ENCODE data around the gene DNLZ. TPM values are rescaled to one million over a fixed set of nuclear protein-coding genes. Genes with fewer than 3 reads are reported as not detected.
"Not testable (repeated sequence)": the region's sequence is repeated elsewhere in the genome, so short reads cannot be mapped to it uniquely, and the experiment has no call there.

DNLZ gene
- total RNA-seq, 5 donors from 2014 or later (not counting 1 experiment from before 2014, with no cell fraction given), result 20.4 to 46.8 (median 36.3) TPM

DNA sequence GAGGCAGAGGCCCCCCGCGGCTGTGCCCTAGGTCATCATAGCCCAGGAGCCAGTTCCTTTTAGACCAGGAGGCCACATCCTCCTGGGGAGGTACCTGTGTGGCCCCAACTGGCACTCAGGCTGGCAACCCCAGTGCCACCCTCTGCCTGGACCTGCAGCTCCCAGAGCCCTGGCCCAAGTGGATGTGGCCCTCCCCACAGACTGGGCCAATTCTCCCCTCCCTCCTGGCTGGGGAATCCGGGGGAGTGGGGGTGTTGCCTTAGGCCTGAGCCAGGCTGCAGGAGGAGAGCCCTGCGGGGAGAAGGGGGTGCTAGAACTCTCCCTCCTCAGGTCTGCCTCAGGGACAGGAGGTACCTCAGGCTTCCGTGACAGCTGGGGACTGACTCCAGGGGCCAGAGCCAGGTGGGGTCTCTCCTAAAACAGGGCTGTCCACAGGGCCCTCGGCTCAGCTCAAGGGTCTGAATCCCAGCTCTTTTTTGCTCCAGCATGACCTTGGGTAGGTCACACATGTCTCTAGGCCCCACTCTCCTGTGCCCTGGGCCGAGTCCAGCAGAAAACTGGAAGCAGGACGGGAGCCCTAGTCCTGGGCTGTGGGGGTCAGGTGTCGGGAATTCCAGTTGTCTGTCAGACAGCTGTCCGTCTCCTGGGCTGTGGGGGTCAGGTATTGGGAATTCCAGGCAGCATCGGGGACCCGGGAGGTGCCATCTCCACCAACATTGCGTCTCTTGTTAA is 9.6 kb downstream of the DNLZ start:
- H3K4me1 Mint-ChIP-seq, result no peaks in the 10 kb centered on the region
- CTCF ChIA-PET, result interaction anchor here in 1 of 2 donors (1.3 kb wide), 1 partner anchor 10 kb away, joined by 3 read pairs; the partner anchor contains the start of gene DNLZ
- no peak overlapping the region for H3K4me3 Mint-ChIP-seq
- no peak overlapping the region for H3K27ac ChIP-seq (ENCODE audit: low read length)
- no peak for ATAC-seq (replicated peaks in 1 of 4)
- H3K36me3 Mint-ChIP-seq, result no peaks in the 10 kb centered on the region
- WGBS (ENCODE audit: insufficient coverage), result 84% methylated on average over 11 of the region's 13 CpGs
- peaks cover 0 to 5% of the 10 kb centered on the region in 2 experiments for H3K4me1 ChIP-seq (ENCODE audit: control insufficient read depth in 1 of 2, extremely low read depth in 1 of 2, insufficient read depth in 2 of 2, low read length in 2 of 2)
- no peaks in the 10 kb centered on the region for H3K27me3 Mint-ChIP-seq
- H3K27me3 ChIP-seq (replicated peaks in 1 of 2; ENCODE audit: control insufficient read depth in 2 of 2, extremely low read depth in 1 of 2, insufficient read depth in 2 of 2, low read length in 1 of 2), result no peaks in the 10 kb centered on the region
- POLR2A ChIA-PET, result no interaction called here
- peaks cover under 1 to 9% of the 10 kb centered on the region in 2 donors for H3K36me3 ChIP-seq (ENCODE audit: control insufficient read depth in 2 of 2, extremely low read depth in 1 of 2, insufficient read depth in 1 of 2, low read length in 1 of 2)
- H3K27ac Mint-ChIP-seq, result no peak overlapping the region
- no peaks in the 10 kb centered on the region for H3K9me3 Mint-ChIP-seq
- DNase-seq, result no peak
- no peaks in the 10 kb centered on the region for H3K9me3 ChIP-seq
- no peak overlapping the region for H3K4me3 ChIP-seq (ENCODE audit: control insufficient read depth in 1 of 2, extremely low read depth in 1 of 2, low read length in 1 of 2)

DNA sequence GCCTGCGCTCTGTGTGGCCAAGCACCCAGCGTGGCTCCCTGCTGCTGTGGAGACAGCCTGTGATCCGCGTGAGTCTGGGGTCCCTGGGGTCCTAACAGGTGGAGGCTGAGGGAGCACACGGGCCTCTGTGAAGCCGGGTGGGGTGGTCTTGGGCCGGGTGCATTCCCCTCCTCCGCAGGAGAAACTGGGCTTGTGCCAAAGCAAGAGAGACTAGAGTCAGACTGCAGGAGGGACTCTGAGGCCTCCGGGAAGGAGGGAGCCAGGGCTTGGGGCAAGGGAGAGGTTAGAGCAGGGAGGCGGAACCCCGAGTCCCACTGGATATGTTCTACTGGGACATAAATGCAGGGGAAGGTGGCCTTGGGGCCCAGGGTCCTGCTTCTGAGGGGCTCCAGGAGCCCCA is 10.5 kb downstream of the DNLZ start:
- no peak overlapping the region for H3K4me3 Mint-ChIP-seq
- no peaks in the 10 kb centered on the region for H3K36me3 Mint-ChIP-seq
- Histone ChIP-seq H3K36me3 (ENCODE audit: control insufficient read depth in 2 of 2, extremely low read depth in 1 of 2, insufficient read depth in 1 of 2, low read length in 1 of 2) (peaks cover 0 to 5% of the 10 kb centered on the region in 2 donors), H3K9me3 (no peaks in the 10 kb centered on the region), H3K27me3 (replicated peaks in 1 of 2; ENCODE audit: control insufficient read depth in 2 of 2, extremely low read depth in 1 of 2, insufficient read depth in 2 of 2, low read length in 1 of 2) (no peaks in the 10 kb centered on the region), H3K4me1 (ENCODE audit: control insufficient read depth in 1 of 2, extremely low read depth in 1 of 2, insufficient read depth in 2 of 2, low read length in 2 of 2) (peaks cover 0 to 5% of the 10 kb centered on the region in 2 experiments), H3K27ac (ENCODE audit: low read length) (no peak overlapping the region), H3K4me3 (ENCODE audit: control insufficient read depth in 1 of 2, extremely low read depth in 1 of 2, low read length in 1 of 2) (no peak overlapping the region)
- H3K4me1 Mint-ChIP-seq, result no peaks in the 10 kb centered on the region
- ChIA-PET POLR2A (no interaction called here), CTCF (no interaction called here)
- 88% methylated on average over 10 of the region's 11 CpGs for WGBS (ENCODE audit: insufficient coverage)
- H3K27ac Mint-ChIP-seq, result no peak overlapping the region
- no peaks in the 10 kb centered on the region for H3K27me3 Mint-ChIP-seq
- ATAC-seq (replicated peaks in 1 of 4) (no peak), DNase-seq (no peak)
- H3K9me3 Mint-ChIP-seq, result no peaks in the 10 kb centered on the region

GRCh38 chr9:136352682-136353081 is 10.9 kb downstream of the DNLZ start:
- 62% methylated on average over 13 of the region's 16 CpGs for WGBS (ENCODE audit: insufficient coverage)
- DNase-seq, result no peak
- H3K36me3 Mint-ChIP-seq, result no peaks in the 10 kb centered on the region
- no peaks in the 10 kb centered on the region for H3K9me3 ChIP-seq
- peaks cover 0 to 5% of the 10 kb centered on the region in 2 donors for H3K36me3 ChIP-seq (ENCODE audit: control insufficient read depth in 2 of 2, extremely low read depth in 1 of 2, insufficient read depth in 1 of 2, low read length in 1 of 2)
- H3K27ac Mint-ChIP-seq, result no peak overlapping the region
- ChIA-PET POLR2A (no interaction called here), CTCF (no interaction called here)
- H3K27me3 Mint-ChIP-seq, result no peaks in the 10 kb centered on the region
- no peak overlapping the region for H3K4me3 ChIP-seq (ENCODE audit: control insufficient read depth in 1 of 2, extremely low read depth in 1 of 2, low read length in 1 of 2)
- ATAC-seq (replicated peaks in 1 of 4), result no peak
- peaks cover 0 to 5% of the 10 kb centered on the region in 2 experiments for H3K4me1 ChIP-seq (ENCODE audit: control insufficient read depth in 1 of 2, extremely low read depth in 1 of 2, insufficient read depth in 2 of 2, low read length in 2 of 2)
- no peaks in the 10 kb centered on the region for H3K27me3 ChIP-seq (replicated peaks in 1 of 2; ENCODE audit: control insufficient read depth in 2 of 2, extremely low read depth in 1 of 2, insufficient read depth in 2 of 2, low read length in 1 of 2)
- no peaks in the 10 kb centered on the region for H3K9me3 Mint-ChIP-seq
- no peaks in the 10 kb centered on the region for H3K4me1 Mint-ChIP-seq
- no peak overlapping the region for H3K4me3 Mint-ChIP-seq
- H3K27ac ChIP-seq (ENCODE audit: low read length), result no peak overlapping the region

DNA sequence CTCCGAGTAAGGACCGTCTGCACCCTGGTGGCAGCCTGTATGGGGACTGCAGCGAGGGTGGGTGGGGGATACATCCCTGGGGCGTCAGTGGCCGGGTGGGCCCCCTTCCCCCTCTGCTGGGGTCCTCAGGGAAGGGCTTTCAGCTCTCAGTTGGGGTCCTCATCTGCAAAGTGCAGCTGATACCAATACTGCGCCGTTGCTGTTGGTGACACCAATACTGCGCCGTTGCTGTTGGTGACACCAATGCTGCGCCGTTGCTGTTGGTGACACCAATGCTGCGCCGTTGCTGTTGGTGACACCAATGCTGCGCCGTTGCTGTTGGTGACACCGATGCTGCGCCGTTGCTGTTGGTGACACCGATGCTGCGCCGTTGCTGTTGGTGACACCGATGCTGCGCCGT is 11.7 kb downstream of the DNLZ start:
- H3K4me1 Mint-ChIP-seq; H3K4me1 ChIP-seq (ENCODE audit: control insufficient read depth in 1 of 2, extremely low read depth in 1 of 2, insufficient read depth in 2 of 2, low read length in 2 of 2); H3K27ac ChIP-seq (ENCODE audit: low read length); H3K4me3 ChIP-seq (ENCODE audit: control insufficient read depth in 1 of 2, extremely low read depth in 1 of 2, low read length in 1 of 2); POLR2A ChIA-PET; CTCF ChIA-PET; H3K27ac Mint-ChIP-seq; DNase-seq; H3K9me3 ChIP-seq; H3K4me3 Mint-ChIP-seq; H3K9me3 Mint-ChIP-seq; H3K36me3 ChIP-seq (ENCODE audit: control insufficient read depth in 2 of 2, extremely low read depth in 1 of 2, insufficient read depth in 1 of 2, low read length in 1 of 2); H3K36me3 Mint-ChIP-seq; H3K27me3 ChIP-seq (replicated peaks in 1 of 2; ENCODE audit: control insufficient read depth in 2 of 2, extremely low read depth in 1 of 2, insufficient read depth in 2 of 2, low read length in 1 of 2); ATAC-seq (replicated peaks in 1 of 4); H3K27me3 Mint-ChIP-seq: not testable (repeated sequence)
- 89% methylated on average over 9 of the region's 24 CpGs for WGBS (ENCODE audit: insufficient coverage)

DNA sequence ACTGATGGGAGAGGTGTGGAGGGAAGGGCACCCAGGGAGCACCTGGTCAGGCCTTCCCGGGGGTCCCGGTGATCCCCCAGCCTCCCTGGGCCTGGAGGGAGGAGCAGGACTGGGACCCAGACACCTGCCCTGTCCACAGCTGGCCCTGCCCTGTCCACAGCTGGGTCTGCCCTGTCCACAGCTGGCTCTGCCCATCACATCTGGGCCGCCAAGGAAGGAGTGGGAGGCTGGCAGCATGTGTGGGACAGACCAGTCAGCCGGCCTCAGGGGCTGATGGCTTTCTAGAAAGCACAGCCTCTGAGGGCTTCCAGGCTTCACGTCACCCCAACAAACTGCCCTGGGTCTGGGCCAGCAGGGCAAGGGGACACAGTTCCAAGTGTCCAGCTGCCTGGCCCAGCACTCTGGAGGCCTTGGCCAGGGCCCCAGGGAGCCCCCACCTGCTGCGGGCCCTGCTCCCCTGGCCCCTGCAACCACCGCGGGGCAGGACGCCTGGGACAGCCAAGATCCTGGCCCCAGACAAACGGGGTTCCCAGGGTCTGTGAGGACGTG is 12.2 kb downstream of the DNLZ start:
- H3K4me1 Mint-ChIP-seq, result no peaks in the 10 kb centered on the region
- 83% methylated on average over 11 of the region's 11 CpGs for WGBS (ENCODE audit: insufficient coverage)
- DNase-seq (no peak), ATAC-seq (replicated peaks in 1 of 4) (no peak)
- POLR2A ChIA-PET, result no interaction called here
- Histone ChIP-seq H3K4me1 (ENCODE audit: control insufficient read depth in 1 of 2, extremely low read depth in 1 of 2, insufficient read depth in 2 of 2, low read length in 2 of 2) (peaks cover 0 to 5% of the 10 kb centered on the region in 2 experiments), H3K9me3 (no peaks in the 10 kb centered on the region), H3K27me3 (replicated peaks in 1 of 2; ENCODE audit: control insufficient read depth in 2 of 2, extremely low read depth in 1 of 2, insufficient read depth in 2 of 2, low read length in 1 of 2) (no peaks in the 10 kb centered on the region), H3K36me3 (ENCODE audit: control insufficient read depth in 2 of 2, extremely low read depth in 1 of 2, insufficient read depth in 1 of 2, low read length in 1 of 2) (no peaks in the 10 kb centered on the region), H3K27ac (ENCODE audit: low read length) (no peak overlapping the region), H3K4me3 (ENCODE audit: control insufficient read depth in 1 of 2, extremely low read depth in 1 of 2, low read length in 1 of 2) (no peak overlapping the region)
- no peaks in the 10 kb centered on the region for H3K9me3 Mint-ChIP-seq
- CTCF ChIA-PET, result no interaction called here
- H3K27me3 Mint-ChIP-seq, result no peaks in the 10 kb centered on the region
- H3K36me3 Mint-ChIP-seq, result no peaks in the 10 kb centered on the region
- no peak overlapping the region for H3K27ac Mint-ChIP-seq
- no peak overlapping the region for H3K4me3 Mint-ChIP-seq

- ChIA-PET CTCF (no interaction called here), POLR2A (no interaction called here)
- Mint-ChIP-seq H3K27ac (no peak overlapping the region), H3K4me1 (no peaks in the 10 kb centered on the region), H3K4me3 (no peak overlapping the region), H3K27me3 (no peaks in the 10 kb centered on the region), H3K36me3 (no peaks in the 10 kb centered on the region), H3K9me3 (no peaks in the 10 kb centered on the region)
- DNase-seq, result no peak
- H3K27me3 ChIP-seq (replicated peaks in 1 of 2; ENCODE audit: control insufficient read depth in 2 of 2, extremely low read depth in 1 of 2, insufficient read depth in 2 of 2, low read length in 1 of 2), result no peaks in the 10 kb centered on the region
- H3K9me3 ChIP-seq, result no peaks in the 10 kb centered on the region
- no peaks in the 10 kb centered on the region for H3K36me3 ChIP-seq (ENCODE audit: control insufficient read depth in 2 of 2, extremely low read depth in 1 of 2, insufficient read depth in 1 of 2, low read length in 1 of 2)
- H3K4me3 ChIP-seq (ENCODE audit: control insufficient read depth in 1 of 2, extremely low read depth in 1 of 2, low read length in 1 of 2), result no peak overlapping the region
- no peak overlapping the region for H3K27ac ChIP-seq (ENCODE audit: low read length)
- peaks cover 0 to 1% of the 10 kb centered on the region in 2 experiments for H3K4me1 ChIP-seq (ENCODE audit: control insufficient read depth in 1 of 2, extremely low read depth in 1 of 2, insufficient read depth in 2 of 2, low read length in 2 of 2)
- WGBS (ENCODE audit: insufficient coverage), result 94% methylated on average over 24 of the region's 24 CpGs
- ATAC-seq (replicated peaks in 1 of 4), result no peak
Measured at GRCh38 chr9:136349546-136349945, 14.0 kb downstream of the DNLZ start.
